CD4-positive, alpha-beta T cell treated with Interleukin-15 for 1 hour (primary cell): ENCODE measurements around the gene IFITM1.
"Not testable (repeated sequence)": the region's sequence is repeated elsewhere in the genome, so short reads cannot be mapped to it uniquely, and the experiment has no call there.

Experiments
- DNase-seq: peaks from one replicate; pipeline ENCODE4 v3.0.0-alpha.2; 2020

IFITM1 gene

DNA sequence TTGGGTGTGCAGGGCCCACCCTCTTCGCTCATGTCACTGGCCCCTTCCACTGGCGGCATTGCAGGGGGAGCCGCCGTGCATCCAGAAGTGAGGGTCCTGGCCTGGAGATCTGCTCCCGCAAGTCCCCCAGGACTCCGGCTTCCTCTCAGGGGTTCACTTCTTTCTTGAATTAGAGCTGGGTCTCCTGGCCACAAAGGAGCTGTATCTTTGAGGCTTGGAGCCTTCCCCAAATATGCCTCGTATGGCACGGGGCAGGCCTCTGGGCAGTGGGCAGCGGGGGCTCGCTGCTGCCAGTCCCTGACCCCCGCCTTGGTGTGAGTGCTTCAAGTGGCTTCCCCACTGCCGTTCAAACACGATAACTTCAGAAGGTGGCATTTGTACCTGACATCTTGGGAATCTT is 14.2 kb downstream of the IFITM1 start:
- DNase-seq, result no peak

DNA sequence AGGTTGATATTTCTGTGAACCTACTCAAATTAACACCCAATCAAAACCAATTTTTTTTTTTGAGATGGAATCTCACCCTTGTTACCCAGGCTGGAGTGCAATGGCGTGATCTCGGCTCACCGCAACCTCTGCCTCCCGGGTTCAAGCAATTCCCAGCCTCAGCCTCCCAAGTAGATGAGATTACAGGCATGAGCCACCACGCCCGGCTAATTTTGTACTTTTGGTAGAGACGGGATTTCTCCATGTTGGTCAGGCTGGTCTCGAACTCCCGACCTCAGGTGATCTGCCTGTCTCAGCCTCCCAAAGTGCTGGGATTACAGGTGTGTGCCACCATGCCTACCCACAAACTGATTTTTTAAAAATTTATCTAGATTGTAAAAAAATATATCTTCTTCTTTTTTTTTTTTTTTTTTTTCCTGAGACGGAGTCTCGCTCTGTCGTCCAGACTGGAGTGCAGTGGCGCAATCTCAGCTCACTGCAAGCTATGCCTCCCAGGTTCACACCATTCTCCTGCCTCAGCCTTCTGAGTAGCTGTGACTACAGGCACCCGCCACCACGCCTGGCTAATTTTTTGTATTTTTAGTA is 14.8 kb downstream of the IFITM1 start:
- DNase-seq, result not testable (repeated sequence)

- DNase-seq, result no peak
Observed at GRCh38 chr11:329886-330253, 16.0 kb downstream of the IFITM1 start.

GRCh38 chr11:330307-330693 is 16.5 kb downstream of the IFITM1 start:
- DNase-seq, result no peak

GRCh38 chr11:330694-331357 is 17.0 kb downstream of the IFITM1 start:
- peak; percentile 26 for DNase-seq

GRCh38 chr11:331358-332060 is 17.7 kb downstream of the IFITM1 start:
- no peak for DNase-seq

DNA sequence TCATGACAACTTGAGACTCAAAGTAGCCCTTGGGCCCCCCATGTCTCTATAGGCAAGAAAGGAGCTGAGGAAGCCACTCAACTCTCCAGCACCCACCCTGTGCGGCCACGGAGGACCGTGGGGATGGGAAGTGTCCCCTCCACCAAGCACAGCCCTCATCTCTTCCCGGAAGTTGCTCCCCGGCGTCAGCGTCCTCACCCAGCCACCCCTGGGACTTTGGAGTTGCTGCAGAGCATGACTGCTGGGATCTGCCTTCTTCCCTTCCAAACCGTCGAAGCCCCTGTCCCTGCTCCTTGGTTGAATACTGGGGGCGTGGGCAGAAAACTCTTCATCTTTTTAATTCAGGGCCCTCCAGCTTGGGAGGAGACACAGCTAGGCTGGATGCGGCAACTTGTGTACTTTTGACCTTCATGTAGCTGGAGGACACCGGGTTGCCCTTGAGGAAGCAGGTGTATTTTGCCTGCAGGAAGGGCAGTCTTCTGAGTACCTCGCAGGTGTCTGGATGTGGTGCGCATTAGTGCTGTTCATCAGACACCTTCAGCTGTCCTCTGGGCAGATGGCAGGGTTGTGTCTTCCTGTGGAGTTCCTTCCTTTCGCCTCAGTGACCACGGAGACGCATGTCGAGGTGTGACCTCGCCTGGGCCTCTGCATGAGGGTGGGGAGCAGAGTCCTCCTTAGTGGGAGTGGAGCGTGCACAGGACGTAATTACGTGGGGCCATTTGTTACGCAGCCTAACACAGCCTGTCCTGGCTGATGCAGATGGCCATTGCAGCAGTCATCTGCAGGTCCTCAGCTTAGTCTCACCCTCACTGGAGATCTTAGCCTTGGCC is 19.0 kb downstream of the IFITM1 start:
- DNase-seq, result no peak

DNA sequence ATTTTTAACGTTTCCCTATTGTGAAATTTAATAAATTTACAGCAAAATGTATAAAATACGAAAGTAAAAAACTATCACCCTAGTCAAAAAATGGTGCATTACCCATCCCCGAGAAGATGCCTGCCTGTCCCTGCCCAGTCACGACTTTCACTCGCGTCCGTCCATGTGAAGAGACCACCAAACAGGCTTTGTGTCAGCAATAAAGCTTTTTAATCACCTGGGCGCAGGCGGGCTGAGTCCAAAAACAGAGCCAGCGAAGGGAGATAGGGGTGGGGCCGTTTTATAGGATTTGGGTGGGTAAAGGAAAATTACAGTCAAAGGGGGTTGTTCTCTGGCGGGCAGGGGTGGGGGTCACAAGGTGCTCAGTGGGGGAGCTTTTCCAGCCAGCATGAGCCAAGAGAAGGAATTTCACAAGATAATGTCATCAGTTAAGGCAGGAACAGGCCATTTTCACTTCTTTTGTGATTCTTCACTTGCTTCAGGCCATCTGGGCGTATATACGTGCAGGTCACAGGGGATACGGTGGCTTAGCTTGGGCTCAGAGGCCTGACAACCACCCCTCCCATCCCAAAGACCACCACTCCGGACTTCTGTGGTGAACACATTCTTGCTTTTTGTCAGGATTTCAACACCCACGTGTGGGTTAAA is 19.9 kb downstream of the IFITM1 start:
- DNase-seq, result not testable (repeated sequence)

DNA sequence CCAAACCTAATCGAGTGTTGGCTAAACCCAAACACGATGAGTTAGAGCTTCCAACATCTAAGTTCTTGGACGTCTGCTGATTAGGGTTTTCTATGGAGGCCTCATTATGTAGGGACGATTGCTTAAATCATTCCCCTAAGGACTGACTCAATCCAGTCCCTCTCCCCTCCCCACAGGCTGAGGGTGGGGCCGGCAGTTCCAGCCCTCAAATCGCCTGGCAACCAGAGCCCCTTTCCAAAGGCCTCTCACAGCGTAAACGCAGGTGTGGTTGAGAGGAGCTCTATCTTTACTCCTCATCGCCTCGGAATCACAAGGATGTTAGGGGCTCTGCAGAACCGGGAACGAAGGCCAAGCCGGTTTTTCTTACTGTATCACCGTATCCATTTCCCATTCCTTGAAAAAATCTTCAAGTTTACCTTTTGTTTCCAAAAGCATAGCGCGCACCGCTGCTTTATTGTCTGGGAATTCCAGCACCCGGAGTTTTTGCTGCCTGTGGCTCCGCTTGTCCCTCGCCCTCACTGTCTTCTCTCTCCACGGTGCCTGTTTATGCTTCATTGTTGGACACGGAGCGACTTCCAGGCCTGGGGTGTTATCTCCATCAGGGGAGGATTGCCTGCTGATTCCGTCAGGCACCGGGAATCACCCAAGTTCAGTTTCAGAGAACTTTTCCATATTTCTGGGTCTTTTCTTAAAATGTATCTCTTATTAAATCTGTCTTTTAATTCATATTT is 20.6 kb downstream of the IFITM1 start:
- DNase-seq, result no peak

DNA sequence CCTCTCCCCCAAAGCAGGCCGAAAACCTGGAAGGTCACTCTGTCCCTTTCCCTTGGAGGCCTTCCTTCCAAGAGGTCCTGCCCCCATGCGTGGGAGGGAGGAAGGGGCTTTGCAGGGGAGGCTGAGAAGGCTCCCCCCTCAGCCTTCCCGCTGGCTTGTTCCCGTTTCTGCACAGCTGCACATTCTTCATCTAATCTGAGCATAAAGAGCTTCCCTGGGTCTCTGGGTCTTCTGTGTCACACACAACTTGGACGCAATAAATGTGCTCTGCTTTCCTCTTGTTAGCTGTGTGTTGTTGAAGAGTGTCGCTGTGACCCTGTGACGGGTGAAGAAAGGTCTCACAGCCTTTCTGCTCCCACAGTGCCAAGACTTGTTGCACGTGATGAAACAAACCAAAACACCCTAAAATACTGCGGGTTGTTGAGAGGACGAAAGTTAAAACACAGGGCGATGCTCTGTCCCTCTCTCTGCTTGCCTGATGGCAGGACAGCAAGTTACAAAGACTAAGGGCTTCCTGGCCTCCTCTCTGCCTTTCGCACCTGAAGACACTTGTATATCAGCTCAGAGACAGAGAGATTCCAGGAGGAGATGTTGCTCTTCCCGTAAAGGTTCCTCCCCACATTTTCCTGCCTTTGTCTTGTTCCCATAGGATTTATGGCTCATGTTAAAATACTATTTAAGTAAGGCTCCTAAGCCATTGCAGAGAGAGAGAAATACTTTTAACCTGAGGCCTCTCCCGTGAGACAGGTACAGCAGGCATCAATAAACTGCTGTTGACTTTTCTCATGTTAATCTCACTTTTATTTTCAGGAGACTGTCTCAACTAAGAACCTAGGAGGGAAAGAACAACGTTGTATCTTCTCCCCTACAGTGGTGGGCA is 22.2 kb downstream of the IFITM1 start:
- DNase-seq, result no peak

DNA sequence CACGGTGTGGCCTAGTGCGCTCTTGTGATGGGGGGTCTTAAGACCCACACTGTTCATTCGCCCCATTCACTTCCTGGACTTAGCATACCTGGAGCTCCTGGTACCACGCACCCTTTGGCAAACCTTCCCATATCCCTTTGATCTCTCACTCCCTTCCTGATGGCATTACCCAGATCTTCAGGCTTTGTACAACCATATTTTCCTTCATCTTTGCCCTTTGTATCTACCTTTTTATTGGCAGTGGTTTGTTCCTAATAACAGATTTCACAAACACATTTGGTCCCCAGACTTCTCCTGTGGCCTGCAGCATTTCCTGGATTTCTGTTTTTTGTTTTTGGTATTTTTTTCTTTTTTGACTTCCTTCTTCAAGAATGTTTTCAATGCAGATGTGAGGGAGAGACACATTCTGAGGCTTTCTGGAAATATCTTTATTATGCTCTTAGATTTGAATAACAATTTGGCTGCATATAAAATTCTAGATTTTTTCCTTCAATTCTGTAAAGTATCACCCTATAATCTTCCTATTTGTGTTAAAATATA is 22.9 kb downstream of the IFITM1 start:
- DNase-seq, result no peak

- no peak for DNase-seq
Observed at GRCh38 chr11:337711-338110, 23.9 kb downstream of the IFITM1 start.

GRCh38 chr11:339963-340362 is 26.1 kb downstream of the IFITM1 start:
- no peak for DNase-seq

GRCh38 chr11:340539-341512 is 27.0 kb downstream of the IFITM1 start:
- DNase-seq, result no peak

DNA sequence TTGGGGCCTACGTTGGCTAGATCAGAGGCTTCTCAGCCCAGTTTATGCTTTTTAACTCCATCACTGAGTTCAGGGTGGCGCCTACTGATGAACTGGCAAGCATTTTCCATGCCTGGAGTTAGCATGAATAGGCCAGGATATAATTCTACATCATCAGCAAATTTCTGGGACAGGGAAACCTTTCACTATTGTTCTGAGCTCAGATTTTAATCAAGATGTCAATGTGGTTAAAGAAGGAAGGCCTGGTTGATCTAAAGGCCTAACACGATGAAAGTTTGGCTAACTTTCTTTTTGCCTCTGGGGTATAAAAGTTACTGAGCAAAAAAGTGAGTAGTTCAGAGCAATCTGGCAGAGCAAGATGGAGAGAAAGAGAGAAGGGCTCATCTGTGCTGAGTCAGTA is 28.5 kb downstream of the IFITM1 start:
- no peak for DNase-seq

GRCh38 chr11:344836-345578 is 31.2 kb downstream of the IFITM1 start:
- DNase-seq, result no peak

- DNase-seq, result no peak
Observed at GRCh38 chr11:346529-346928, 32.7 kb downstream of the IFITM1 start.

- not testable (repeated sequence) for DNase-seq
Observed at GRCh38 chr11:349270-349954, 35.6 kb downstream of the IFITM1 start.
